IPS DF 4.7 (cell line): Measurements from ENCODE around the gene PPP3CA.
"Not testable (repeated sequence)": the region's sequence is repeated elsewhere in the genome, so short reads cannot be mapped to it uniquely, and the experiment has no call there.

Source experiments
- DNase-seq: peaks from one replicate; pipeline ENCODE4 v3.0.0-alpha.2; 2013; ENCODE audit warnings: low spot score; ENCODE audit errors: extremely low read depth

Gene PPP3CA

DNA sequence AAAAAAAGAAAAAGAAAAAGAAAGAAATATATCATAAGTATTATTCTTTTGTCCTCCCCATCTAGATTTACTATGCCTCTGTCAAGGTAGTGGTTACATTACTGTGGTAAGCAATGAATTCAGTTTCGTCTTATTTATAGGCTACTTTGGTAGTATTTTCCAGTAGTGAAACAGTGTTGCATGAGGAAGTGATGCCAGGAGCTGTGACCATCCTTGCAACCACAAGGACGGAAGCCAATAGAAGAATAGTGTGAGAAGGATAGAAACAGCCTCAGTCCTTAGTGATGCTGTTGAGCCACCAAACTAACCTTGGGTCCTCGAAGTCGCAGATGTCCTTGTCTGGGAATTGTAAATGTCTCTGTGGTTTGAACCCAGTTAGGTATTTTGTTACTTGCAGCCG is 328.5 kb downstream of the PPP3CA start:
- no peak for DNase-seq

- DNase-seq = no peak
These were observed 332.9 kb downstream of the PPP3CA start for GRCh38 chr4:101014417-101014816.

- no peak for DNase-seq
These were observed 336.3 kb downstream of the PPP3CA start for GRCh38 chr4:101010987-101011386.

DNA sequence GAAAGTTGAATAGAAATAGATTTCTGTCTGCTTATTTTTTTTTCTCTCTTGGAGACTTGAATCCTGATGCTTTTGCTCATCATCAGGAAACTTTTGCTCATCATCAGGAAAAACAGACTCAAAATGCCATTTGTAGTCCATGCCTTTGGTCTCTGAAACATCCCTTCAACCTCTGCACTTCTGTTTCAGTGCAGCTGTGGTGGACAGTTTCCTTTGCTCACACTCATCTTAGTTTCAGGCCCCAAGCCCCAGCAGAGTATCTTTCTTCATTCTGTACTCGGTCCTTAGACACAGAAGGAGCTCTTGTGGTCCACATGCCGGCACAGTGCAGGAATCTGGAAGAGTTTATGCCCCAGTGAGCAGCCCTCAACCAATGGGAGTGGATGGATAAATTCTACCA is 337.9 kb downstream of the PPP3CA start:
- no peak for DNase-seq

DNA sequence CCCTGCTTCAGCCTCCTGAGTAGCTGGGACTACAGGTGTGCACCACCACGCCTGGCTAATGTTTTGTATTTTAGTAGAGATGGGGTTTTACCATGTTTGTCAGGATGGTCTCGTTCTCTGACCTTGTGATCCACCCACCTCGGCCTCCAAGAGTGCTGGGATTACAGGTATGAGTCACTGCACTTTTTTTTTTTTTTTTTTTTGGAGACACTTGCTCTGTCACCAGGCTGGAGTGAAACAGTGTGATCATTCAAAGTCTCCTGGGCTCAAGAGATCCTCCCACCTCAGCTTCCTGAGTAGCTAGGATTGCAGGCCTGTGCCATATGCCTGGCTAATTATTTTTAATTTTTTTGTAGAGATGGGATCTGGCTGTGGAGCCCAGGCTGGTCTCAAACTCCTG is 338.8 kb downstream of the PPP3CA start:
- DNase-seq = no peak

DNA sequence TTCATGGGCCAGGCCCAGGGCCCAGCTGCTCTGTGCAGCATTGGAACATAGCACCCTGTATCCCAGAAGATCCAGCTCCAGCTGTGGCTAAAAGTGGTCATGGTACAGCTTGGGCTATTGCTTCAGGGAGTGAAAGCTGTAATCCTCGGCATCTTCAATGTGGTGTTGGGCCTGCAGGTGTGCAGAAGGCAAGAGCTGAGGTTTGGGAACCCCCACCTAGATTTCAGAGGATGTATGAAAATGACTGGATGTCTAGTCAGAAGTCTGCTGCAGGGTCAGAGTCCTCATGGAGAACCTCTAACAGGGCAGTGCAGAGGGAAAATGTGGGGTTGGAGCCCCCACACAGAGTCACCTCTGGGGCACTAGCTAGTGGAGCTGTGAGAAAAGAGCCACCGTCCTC is 341.7 kb downstream of the PPP3CA start:
- no peak for DNase-seq

- DNase-seq = no peak
These were observed 346.8 kb downstream of the PPP3CA start for GRCh38 chr4:101000496-101000895.

- no peak for DNase-seq
These were observed 351.7 kb downstream of the PPP3CA start for GRCh38 chr4:100995671-100996070.

DNA sequence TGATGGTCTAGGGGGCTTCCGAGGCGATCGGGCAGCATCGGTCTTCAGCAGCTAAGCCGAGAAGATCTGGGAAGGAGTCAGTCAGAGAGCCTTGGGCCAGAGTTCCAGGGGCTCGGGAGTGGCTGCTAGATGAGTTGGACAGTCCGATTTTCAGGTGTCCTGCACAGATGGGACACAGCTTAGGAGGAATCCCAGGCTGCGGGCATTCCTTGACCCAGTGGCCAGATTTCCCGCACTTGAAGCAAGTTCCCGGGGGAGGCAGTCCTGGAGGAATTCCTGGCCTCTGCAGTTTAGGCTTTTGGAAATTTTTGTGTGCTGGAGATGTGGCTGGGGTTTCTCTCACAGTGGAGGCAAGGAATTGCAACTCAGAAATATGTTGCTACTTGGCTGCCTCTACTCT is 352.3 kb downstream of the PPP3CA start:
- DNase-seq = not testable (repeated sequence)

DNA sequence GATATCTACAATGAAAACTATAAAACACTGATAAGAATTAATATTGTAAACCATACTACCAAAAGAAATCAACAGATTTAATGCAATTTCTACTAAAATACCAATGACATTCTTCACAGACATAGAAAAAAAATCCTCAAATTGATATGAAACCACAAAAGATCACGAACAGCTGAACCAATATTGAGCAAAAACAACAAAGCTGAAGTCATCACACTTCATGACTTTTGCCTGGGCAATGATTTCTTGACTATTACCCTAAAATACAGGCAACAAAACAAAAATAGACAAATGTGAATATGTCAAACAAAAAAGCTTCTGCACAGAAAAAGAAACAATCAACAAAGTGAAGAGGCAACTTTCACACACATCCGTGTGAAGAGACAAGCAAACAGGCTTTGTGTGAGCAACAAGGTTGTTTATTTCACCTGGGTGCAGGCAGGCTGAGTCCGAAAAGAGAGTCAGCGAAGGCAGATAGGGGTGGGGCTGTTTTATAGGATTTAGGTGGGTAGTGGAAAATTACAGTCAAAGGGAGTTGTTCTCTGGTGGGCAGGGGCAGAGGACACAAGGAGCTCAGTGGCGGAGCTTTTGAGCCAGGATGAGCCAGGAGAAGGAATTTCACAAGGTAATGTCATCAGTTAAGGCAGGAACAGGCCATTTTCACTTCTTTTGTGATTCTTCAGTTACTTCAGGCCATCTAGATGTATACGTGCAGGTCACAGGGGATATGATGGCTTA is 355.8 kb downstream of the PPP3CA start:
- not testable (repeated sequence) for DNase-seq

GRCh38 chr4:100989401-100989800 is 357.9 kb downstream of the PPP3CA start:
- no peak for DNase-seq

GRCh38 chr4:100988876-100989275 is 358.4 kb downstream of the PPP3CA start:
- DNase-seq = no peak

GRCh38 chr4:100986360-100986868 is 360.9 kb downstream of the PPP3CA start:
- no peak for DNase-seq

- no peak for DNase-seq
These were observed 361.8 kb downstream of the PPP3CA start for GRCh38 chr4:100985576-100985975.

GRCh38 chr4:100984901-100985300 is 362.4 kb downstream of the PPP3CA start:
- DNase-seq = no peak

DNA sequence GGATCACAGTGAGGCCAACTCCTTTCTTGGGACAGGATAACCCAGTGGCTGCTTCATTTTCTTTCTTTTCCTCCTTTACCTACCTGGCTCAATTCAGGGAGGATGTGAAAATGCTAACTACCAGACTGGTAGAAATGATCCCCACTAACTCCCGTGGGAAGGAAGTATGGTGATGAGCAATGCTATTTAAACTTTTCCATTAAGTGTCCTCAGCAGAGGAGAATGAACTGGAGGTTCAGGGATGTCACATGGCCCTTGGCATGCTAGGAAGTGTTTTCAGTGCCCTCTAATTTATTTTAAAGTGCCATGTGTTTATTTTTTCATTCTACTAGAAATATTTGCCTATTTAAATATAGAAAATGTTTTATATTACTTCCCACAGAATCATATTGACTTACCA is 363.9 kb downstream of the PPP3CA start:
- DNase-seq = no peak

DNA sequence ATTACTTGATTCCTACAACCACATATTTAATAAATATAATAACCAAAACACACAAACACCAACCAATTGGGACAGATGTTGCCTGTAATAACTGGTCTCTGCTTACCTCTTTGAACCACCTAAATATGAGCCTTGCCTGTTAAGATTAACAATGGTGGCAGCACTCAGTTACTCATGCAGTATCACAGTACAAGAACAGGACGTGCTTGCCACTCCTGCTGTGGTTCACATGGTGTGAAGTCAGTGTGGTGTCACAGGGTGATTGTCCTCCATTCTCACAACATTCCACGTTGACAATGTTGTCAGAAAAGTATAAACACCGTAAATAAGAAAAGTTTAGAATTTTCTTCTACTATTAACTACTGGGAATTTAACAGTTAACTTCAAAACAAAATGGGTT is 365.0 kb downstream of the PPP3CA start:
- no peak for DNase-seq

DNA sequence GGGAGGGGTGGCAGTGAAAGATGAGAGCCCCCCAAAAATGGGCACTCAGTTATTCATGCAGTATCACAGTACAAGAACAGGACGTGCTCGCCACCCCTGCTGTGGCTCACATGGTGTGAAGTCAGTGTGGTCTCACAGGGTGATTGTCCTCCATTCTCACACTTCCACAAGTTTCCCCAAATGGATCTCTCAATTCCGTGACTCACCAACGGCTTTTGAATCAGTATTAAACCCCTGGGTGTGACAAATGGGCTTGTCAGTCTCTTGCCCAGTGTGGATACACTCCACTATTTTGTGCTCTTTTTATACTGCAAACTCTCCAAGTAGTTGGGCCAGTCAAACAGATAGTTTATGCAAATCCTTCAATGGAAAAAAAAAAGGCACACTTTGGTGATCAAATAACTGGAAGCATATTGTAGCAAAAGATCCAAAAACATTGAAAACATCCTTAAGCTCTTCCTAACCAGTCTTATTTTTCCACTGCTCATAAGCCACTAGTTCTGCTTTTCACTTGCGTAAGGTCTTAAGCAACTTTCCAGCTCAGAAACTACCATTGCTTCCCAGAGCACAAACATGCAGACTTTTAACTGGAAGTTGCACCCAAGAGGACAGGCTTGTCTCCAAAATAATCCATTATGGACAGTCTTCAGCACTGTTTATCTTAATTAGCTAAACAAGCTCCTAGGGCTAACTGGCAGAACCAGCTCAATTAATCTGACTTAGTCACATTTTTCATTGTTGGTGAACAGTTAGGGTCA is 365.7 kb downstream of the PPP3CA start:
- DNase-seq = no peak

- no peak for DNase-seq
These were observed 367.6 kb downstream of the PPP3CA start for GRCh38 chr4:100979736-100980135.

GRCh38 chr4:100977746-100978397 is 369.5 kb downstream of the PPP3CA start:
- DNase-seq = no peak

DNA sequence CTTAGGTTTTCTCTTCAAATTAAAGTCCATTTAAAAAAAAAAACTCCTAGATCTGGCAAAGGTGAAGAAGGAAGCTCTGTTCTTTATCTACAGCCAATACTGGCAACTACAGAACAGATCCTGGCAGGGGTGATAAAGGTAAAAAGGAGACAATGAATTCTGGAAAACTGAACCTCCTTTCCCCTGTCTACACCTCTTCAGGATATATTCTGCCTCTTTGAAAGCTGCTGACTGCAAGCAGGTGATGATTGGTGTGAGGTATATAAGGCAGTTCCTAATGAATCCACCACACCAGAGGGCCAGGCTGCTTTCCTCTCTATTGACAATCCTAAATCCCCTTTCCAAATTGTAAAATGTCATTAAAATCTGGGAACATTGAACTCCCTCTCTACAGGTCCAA is 370.1 kb downstream of the PPP3CA start:
- no peak for DNase-seq
